ENCODE measurements around the gene KLHL18.
A peak's percentile ranks its signal among the peaks of the same experiment; 100 is the strongest.
"Not testable (repeated sequence)": the region's sequence is repeated elsewhere in the genome, so short reads cannot be mapped to it uniquely, and the experiment has no call there.

Gene KLHL18

DNA sequence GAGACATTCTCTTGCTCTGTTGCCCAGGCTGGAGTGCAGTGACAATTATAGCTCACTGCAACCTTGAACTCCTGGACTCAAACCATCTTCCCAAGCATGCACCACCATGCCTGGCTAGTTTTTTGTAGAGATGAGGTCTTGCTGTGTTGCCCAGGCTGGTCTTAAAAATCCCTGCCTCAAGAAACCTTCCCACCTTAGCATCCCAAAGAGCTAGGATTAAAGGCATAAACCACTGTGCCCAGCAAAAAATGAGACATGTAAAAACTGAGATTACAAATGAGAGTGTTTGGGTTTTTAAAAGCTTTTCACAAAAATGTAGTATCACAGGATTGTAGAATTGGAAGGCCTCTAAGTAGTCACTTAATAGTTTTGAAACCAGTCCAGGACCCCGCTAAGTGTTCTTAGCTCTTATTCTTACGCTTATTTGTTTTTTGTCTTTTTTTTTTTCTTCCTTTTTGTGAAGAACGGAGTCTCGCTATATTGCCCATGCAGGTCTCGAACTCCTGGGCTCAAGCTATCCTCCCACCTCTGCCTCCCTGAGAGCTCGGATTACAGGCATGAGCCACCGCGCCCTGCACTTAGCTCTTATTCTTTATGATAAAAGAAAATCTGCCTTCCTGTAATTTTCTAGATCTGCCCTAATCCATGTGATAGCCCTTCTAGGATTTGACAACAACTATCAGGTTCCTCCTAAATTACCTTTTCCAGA, 31.5 kb downstream of the KLHL18 start:
- DNase-seq: no peak

DNA sequence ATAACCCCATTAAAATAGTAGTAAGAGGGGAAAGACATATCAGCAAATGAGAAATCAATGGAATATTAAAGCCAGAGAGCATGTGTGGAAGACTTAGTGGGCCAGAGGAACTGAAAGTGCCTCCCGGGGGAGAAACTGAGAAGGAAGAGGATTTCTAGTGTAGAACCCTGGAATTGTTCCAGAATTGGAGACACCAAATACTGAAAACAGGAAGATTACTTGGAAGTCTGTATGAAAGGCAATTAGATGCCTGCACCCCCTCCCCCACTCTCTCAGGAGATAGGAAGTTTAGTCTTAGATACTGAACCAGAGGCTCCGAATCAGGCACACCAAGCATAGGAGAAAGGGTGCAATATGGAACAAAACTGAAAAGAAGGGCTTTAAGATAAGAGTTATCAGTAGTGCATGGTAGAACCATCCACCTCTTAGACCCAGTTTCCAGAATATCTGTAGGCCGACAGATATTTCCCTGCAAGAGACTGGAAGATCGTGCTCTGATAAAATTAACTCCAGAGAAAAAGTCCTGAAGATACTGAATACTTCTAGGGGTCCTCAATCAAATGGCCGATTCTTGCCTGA, 32.4 kb downstream of the KLHL18 start:
- DNase-seq: peak in 1 of 2 donors; percentile 4

DNA sequence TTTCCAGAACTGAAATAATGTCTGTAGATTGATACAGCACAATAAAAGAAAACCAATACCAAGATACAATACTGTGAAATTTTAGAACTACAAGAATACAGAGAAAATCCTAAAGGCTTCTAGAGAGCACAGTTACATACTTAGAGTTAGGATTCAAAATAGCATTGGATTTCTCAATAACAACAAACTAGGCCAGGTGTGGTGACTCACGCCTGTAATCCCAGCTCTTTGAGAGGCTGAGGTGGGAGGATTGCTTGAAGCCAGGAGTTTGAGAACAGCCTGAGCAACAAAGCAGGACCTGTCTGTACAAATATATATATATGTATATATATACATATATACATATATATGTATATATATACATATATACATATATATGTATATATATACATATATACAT, 33.4 kb downstream of the KLHL18 start:
- not testable (repeated sequence) for DNase-seq

DNA sequence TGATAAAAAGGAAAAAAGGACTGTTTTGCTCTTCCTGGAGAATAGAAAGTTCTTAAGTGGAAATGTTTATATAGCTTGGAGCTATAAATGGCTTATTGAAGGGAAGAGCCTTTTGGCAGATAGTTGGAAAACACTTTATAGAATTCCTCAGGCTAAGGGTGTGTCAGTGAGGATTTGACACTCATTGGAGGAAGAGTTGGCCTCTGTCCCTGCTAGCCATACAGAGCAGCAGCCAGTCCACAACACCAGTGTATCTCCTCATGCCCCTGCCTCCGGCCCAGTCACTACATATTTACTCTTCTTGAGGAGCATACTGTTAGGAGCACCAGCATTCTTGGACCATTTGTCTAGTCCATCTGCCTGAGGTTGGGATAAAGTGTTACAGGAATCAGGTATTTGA, 36.2 kb downstream of the KLHL18 start:
- DNase-seq: no peak

DNA sequence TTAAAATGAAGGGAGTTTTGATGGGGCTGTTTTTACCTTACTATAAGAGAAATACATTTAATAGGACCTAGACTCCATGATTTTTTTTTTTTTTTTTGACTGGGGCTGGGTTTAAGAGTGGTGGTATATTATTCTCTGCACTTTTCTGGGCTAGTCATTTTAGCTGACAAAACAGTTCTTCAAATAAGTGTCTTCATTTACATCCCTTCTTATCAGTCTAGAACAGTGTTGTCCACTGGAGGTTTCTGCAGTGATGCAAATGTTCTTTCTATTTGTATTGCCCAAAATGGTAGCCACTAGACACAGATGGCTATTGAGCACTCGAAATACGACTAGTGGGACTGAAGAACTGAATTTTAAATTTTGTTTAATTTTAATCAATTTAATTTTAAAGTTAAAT, 37.2 kb downstream of the KLHL18 start:
- no peak for DNase-seq

DNA sequence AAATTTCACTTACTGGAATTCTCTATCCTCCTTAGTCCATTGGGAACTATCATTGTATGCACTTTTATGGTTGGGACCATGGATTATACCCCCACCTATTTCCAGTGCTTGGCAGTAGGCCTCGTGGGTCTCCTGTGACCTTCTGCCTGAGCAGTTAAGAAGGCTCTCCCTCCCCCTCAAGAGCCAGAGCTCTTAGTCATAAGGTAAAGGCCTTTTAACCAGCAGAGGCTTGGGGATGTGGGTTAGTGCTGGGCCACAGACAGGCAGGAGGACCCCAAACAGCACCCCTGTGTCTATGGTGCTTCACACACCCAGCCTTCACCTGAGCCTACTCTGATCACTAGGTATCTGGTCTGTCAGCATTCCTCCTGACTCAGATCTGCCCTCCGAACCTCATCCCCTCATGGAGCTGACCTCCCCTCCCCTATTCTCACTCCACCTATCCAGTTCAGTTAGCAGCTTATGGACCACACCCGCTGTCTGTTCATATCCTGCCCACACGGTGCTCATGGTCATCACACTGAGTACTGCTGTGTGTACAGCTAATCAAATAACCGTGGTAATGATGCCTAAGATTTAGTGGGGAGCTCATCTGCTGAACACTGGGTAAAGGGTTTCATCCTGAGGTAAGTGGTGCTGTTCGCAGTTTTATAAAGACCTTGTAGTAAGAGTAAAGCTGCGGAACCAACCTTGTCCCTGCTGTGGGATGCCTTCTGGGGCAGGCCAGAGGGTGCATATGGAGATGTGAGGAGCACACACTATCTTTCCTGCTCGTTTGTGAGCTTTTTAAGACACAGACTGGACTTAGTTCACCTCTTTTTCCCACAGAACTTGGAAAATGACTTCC, 40.9 kb downstream of the KLHL18 start:
- no peak for DNase-seq

DNA sequence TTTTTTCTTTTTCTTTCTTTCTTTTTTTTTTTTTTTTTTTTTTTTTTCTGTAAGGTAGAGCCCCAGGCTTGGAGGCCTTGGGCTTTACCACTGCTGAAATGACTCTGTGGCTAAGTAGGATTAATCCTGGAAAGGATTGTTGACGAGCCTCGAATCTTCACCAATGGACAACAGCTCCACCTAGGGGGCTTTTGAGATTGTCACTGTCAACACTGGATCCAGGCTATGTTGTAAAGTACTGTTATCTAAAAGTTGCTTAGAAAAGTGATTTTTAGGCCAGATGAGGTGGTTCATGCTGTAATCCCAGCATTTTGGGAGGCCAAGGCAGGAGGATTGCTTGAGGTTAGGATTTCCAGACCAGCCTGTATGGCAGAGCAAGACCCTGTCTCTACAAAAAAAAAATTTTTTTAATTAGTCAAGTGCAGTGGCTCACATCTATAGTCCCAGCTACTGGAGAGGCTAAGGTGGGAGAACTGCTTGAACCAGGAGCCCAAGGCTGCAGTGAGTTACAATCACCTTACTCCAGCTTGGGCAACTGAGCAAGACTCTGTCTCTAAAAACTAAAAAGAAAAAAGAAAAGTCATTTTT, 41.6 kb downstream of the KLHL18 start:
- DNase-seq: peak; percentile 25 to 78

DNA sequence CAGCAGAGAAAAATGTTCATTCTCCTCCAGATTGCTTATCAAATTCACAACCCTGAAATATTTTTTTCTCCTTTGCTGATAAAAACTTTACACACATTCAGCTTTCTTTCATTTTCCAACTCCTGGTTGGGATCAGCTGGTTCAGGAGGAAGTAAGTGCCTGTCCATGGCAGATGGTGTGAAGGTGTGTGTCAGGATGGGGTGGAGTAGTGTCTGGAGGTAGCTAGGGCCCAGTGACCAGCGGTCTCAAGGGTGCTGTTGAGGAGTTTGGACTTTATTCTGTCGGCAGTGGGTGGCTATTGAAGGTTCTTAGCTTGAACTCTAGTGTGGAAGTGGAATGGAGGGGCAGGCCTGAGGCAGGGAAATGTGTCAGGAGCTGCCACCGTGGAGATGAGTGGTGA, 51.2 kb downstream of the KLHL18 start:
- no peak for DNase-seq

DNA sequence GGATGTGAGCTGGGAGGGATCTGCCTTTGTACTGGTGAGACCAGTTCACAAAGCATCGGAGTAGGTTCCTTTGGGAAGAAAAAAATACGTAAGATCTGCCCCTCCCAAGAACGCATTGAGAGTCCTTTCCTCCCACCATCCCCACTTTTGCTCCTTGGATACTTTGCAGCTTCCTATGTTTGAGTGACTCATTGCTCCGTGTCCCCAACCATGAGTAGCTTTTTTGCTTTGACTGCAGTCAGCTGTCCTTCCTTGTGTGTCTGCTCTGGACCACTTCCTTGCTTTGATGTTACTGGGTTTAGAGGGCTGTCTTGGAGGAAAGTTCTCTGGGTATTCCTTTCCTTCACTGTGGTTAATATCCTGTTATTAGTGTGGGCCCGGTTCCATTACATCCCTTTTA, 54.9 kb downstream of the KLHL18 start:
- no peak for DNase-seq

DNA sequence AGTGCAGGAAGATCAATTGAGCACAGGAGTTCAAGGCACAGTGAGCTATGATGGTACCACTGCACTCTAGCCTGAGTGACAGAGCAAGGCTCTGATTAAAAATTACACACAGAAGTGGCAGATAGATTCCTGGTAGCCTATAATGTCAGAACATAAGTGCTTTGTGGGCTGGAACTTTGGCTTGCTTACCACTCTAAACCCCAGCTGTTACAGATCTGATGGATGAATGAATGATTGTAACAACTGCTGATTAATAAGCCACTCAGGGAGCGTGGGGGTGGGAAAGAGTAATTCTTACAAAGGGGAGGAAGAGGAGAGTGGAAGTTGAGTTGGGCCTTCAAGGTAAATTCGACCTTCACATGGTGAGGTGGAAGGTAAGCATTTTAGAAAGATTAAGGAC, 57.2 kb downstream of the KLHL18 start:
- DNase-seq: no peak

DNA sequence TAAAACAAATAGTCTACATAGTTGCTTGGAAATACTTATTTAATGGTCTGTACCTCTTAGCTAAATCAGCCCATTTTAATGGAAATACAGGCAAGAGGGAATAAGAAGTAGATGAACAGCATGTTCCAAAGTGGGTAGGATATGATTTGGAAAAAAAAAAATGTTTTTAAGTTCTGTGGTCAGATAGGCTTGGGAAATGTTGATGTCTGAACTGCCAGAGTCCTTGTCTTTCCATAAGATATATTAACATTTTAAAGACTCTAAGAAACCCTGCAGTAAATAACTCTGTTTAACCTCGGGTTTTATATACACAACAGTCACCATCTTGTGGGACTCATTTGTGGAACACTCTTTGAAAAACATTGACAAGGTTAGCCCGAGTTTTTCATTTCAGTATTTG, 58.1 kb downstream of the KLHL18 start:
- no peak for DNase-seq

DNA sequence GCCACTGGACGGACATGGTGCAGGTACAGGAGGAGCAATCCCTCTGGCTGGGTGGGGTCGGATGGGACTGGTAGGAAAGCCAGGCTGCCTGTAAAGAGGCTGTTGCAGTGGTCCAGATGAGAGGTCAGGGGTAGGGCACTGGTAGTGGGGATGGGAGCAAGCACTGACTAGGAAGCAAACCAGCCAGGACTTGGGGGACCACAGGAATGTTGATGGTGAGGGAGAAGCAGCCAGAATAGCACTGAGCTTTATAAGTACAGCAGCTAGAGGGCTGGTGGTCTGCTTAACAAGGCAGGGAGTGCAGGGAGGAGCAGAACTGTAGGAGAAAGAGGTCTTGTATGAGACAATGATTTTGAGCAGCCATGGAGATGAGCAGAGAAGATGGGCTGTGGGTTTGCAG, 59.4 kb downstream of the KLHL18 start:
- no peak for DNase-seq

DNA sequence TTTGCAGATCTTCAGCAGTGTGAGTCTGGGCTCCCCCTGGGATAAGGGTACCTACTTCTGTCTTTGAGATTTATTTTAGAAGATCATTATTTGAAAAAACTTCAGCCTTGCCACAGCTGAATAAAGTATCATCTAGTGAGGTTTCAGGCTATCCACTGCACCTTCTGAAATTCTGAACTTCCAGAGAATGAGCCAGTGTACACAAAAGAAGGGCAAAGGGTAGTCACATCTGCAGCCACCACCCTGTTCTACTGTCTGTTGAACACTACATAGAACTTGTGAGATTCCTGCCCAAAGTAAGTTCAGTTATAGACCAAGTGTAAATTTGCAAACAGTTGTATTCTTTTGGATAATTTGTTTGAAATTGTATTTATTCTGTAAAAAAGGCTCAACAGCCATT, 60.1 kb downstream of the KLHL18 start:
- no peak for DNase-seq

DNA sequence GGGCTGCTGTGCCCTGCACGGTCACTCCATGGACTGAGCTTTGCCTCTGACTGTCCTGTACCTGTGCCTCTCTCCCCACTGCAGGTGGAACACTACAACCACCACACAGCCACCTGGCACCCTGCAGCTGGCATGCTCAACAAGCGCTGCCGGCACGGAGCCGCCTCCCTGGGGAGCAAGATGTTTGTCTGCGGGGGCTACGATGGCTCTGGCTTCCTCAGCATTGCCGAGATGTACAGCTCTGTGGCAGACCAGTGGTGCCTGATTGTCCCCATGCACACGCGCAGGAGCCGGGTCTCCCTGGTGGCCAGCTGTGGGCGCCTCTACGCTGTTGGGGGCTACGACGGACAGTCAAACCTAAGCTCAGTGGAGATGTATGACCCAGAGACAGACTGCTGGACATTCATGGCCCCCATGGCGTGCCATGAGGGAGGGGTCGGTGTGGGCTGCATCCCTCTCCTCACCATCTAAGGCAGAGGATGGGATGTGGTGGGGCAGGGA, 60.8 kb downstream of the KLHL18 start:
- DNase-seq: no peak

DNA sequence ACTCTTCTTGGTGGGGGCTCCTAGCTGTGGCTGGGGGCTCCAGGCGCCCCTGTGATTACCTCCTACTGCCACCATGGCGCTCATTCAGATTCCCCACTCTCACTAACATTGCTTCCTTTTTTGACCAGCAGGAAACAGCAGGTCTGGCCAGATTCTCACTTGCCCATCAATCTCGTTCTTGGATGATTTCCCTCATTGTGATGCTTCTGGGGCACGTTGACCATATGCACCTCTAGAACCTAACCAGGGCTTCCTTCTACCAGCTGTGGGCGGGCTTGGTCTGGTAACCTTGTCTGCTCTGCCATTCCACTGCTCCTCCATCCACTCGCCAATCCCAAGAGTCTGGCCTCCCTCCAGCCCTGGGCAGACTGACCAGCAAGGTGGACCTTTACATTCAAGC, 62.2 kb downstream of the KLHL18 start:
- DNase-seq: no peak

DNA sequence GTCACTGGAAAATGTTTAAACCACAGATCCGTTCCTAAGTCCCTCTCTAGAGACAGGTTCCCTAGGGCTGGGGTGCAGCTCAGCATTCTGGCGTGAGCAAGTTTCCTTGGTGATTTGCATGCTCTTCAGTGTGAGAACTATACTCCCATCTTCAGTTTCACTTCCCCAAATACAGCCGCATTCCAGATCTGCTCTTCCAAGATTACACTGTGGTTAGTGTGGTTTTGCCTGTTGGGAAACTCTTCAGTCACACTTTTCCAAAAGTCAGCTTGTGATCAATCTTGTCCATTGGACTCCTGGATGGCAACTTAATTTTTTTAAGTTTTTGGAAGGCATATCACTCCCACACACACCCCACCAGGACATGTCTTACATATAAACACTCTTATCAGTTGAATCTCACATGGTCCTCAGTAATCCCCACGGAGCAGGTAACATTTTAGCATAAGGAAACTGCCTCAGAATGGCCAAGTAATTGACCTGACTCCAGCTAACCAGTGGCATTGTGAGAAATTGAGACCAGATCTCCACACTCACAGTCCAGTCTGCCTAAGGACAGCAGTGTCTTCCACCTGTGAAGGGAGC, 64.6 kb downstream of the KLHL18 start:
- no peak for DNase-seq

DNA sequence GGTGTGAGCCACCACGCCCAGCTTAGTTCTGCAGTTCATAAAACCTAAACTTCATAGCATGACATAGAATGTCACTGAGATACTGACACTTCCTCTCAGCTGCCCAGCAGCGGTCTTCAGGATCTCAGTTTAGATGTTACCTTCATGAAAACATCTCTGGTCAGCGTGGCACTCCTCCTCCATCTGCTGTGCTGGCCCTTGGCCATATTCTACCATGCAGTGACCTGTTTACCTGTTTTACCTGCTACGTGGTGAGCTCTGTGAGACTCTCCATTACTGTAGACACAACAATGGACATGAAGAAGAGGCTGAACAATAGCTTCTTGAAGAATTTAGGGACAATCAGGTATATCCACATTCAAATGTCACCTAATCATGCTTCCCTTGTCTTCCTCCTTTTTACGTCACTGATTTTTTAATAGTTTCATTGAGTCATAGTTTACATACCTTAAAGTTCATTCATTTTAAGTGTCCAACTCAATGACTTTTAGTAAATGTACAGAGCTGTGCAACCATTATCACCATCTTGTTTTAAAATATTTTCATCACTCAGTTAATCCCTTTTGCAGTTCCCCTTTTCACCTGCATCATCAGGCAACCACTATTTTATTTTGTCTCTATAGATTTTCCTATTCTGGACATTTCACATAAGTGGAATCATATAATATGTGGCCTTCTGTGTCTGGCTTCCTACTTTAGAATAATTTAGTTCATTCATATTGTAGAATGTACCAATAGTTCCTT, 65.8 kb downstream of the KLHL18 start:
- DNase-seq: no peak

DNA sequence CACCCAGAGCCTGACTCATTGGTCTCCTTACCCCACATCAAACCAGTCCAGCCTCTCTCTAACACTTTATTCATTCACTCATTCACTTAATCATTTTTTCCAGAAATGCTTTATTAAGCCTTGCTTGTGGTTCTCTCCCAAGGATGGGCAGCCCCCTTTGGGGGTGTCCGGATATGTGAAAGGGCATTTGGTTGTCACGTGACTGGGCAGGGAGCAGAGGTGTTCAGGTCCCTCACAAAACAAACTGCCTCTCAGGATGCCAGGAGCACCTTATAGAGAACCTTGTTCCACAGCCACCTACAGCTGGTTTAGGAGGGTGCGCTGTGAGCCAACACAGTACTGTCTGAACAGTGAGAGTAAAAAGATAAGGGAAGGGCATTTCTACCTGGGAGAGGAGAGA, 72.3 kb downstream of the KLHL18 start:
- no peak for DNase-seq

DNA sequence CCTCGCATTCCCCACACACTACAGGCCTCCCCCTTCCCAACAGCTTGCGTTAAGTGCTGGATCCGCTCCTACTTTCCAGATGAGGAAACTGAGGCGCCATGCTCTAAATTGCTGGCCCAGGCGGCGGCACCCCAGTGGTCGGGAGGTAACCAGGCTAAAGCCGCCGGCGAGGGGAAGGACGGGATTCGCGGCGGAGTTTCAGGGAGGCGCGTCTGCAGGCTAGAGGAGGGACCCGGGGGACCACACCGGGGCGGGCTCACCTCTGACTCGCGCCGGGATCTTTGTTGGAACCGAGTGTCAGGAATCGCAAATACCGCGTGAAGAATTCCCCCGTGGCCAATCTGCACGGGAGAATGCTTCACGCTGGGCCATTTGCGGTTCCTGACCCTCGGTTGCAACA, 73.5 kb downstream of the KLHL18 start:
- DNase-seq: no peak

DNA sequence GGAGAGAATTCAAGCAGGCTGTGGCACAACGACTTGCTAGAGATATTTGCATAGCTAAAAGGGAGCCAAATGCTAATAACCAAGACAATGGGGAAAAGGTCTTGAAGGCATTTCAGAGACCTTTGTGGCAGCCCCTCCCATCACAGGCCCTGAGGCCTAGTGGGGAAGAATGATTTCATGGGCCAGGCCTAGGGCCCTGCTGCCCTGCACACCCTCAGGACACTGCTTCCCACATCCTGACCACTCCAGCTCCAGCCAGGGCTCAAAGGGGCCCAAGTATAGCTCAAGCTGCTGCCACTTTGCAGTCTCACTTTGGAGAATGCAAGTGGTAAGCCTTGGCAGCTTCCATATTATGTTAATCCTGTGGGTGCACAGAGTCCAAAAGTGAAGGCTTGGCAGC, 76.6 kb downstream of the KLHL18 start:
- DNase-seq: no peak

DNA sequence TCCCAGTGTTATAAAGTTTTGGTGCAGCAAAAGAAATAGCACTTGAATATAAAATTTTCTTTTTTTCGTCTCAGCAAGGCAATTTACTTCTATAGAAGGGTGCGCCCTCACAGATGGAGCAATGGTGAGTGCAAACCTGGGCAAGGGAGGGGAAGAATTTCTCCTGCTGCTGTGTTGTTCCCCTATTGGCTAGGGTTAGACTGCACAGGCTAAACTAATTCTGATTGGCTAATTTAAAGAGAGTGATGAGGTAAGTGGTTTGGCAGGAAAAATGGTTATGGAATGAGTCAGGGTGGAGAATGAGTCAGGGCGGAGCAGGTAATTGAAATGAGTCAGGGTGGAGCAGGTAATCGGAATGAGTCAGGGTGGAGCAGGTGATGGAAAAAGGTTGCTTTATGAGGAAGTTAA, 77.4 kb downstream of the KLHL18 start:
- DNase-seq: not testable (repeated sequence)

DNA sequence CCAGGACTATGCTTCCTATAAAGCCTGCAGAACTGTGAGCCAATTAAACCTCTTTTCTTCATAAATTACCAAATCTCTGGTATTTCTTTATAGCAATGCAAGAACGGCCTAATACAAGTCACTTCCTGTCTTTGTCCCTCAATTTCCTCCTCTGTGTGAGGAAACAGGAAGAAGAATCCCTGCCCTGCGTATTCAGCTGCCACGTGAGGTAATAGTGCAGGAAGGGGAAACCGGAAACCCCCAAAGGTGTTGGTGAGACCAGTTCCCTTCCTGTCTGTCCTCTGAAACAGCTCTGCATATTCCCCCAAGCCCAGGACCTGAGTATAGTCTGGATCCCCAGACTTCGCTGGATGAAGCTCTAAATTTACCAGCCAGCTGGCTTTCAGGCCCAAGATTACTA, 80.0 kb downstream of the KLHL18 start:
- DNase-seq: no peak

Measured in hippocampal formation (tissue), 2 donors.